GM12892 (cell line): ENCODE results near the gene PRKN.

Experiments
- DNase-seq: peaks from one replicate; pipeline ENCODE4 v3.0.0; 2011; ENCODE audit not compliant: insufficient read length
- FAIRE-seq: peaks from 2 replicates; lab custom pipeline; 2011; peaks lifted over from hg19 to GRCh38; lab: Jason Lieb, UNC
- POLR2A ChIP-seq: IDR thresholded peaks from 2 replicates; pipeline ENCODE4 v1.6.1; 2011; ENCODE audit warnings: low read depth, low read length, control low read depth
- POLR2AphosphoS5 ChIP-seq: IDR thresholded peaks from 2 replicates; pipeline ENCODE4 v1.6.1; 2011; ENCODE audit warnings: low read depth, low read length, control low read depth
- TAF1 ChIP-seq: IDR thresholded peaks from 2 replicates; pipeline ENCODE4 v1.6.1; 2011; ENCODE audit warnings: low read depth, mild to moderate bottlenecking, control low read depth, low read length, borderline replicate concordance

Gene PRKN

GRCh38 chr6:161941565-161941964 lies 786.0 kb downstream of the PRKN start:
- DNase-seq (no peak), FAIRE-seq (no peak)
- TF ChIP-seq POLR2AphosphoS5 (no peak), TAF1 (no peak), POLR2A (no peak)

DNA sequence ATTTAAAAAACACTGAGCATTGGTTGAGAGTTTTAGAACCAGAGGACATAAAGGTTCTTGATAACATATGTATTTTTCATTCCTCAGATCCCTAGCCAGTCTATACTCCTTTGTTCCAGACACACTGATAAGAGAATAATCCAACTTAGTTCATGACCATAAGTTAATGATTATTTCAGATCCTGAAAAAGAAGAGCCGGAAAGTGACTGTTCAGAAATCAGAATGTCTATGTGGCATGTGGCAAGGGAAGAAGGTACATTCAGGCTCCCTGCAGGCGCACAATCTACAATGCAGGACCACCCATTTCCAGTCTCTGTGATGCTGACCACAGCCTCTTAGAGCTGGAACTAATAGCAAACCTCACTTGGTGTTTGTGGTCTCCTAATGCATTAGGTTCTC lies 787.0 kb downstream of the PRKN start:
- no peak for TF ChIP-seq POLR2A
- no peak for TF ChIP-seq TAF1
- TF ChIP-seq POLR2AphosphoS5, result no peak
- DNase-seq, result no peak
- no peak for FAIRE-seq

DNA sequence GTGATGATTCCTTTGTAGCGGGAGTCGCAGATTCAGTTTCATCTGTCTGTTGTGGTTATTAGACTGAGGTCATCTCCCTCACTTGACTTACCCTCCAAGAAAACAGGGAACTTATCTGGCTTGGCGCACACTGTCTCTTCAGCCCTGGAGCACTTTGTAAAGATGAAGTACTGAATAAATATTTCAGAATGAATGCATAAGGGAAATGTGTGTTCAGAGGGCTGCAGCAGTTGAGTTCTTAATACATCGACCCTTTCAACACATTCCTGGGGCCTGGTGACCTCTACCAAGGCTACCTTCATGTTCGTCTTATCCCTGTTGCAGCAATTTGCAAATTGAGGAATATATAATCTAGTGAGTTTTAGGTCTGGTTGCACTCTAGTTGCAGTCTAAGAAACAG lies 801.2 kb downstream of the PRKN start:
- no peak for DNase-seq
- FAIRE-seq, result no peak
- TF ChIP-seq POLR2AphosphoS5, result no peak

GRCh38 chr6:161924516-161925116 lies 803.0 kb downstream of the PRKN start:
- TF ChIP-seq POLR2AphosphoS5 (no peak), POLR2A (no peak)
- no peak for FAIRE-seq
- DNase-seq, result no peak

GRCh38 chr6:161922631-161923119 lies 804.9 kb downstream of the PRKN start:
- FAIRE-seq (no peak), DNase-seq (no peak)
- no peak for TF ChIP-seq POLR2AphosphoS5
- no peak for TF ChIP-seq TAF1
- TF ChIP-seq POLR2A, result no peak

DNA sequence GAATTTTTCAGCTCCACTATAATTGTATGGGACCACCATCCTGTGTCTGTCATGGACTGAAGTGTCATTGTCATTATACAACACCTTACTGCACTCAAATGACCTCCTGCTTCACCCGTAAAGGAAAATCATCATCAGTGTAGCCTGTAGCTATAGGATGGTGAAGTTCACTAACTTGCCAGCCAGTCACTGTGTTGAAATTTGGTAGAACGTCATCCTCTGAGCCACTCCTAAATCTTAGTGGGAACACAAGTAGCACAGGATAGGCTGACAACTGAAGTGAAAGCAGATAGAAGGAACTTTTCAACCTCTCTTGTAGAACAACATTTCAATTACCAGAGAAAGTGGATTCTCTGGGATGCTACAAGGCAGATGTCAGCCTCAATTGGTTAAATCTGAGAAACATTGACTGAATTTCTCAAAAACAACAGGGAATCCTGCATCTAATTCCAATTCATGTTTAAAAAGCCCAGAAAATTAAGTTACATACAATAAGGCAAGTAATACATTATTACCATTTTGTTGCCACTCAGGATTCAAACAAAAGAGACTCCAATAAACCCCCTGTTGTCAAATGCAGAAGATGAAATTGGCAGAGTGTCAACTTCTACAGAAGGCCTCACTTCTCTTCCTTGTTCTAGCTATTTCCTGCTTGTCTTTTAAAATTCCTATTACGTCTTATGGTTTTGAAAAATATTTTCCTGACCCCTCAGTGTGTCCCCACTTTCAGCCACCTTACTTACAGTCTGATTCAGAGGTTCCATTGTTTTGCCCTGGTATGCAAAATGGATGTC lies 805.8 kb downstream of the PRKN start:
- DNase-seq (no peak), FAIRE-seq (no peak)
- TF ChIP-seq TAF1, result no peak
- TF ChIP-seq POLR2AphosphoS5, result no peak
- no peak for TF ChIP-seq POLR2A

DNA sequence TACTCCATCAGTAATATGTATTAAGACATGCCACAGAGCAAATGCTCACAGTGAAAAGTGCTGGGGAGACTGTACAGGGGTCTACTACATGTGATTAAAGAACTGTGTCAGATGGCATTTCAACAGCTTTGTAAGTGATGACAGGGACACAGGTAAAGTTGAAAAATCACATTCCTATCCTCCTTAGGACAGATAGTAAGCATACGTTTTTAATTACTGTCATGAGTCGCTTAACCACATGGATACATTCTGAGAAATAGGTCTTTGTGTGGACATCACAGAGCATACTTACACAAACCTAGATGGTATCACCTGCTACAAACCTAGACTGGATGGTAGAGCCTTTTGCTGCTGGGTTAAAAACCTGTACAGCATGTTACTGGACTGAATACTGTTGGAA lies 807.9 kb downstream of the PRKN start:
- DNase-seq (no peak), FAIRE-seq (no peak)
- no peak for TF ChIP-seq POLR2AphosphoS5
- no peak for TF ChIP-seq TAF1
- no peak for TF ChIP-seq POLR2A

DNA sequence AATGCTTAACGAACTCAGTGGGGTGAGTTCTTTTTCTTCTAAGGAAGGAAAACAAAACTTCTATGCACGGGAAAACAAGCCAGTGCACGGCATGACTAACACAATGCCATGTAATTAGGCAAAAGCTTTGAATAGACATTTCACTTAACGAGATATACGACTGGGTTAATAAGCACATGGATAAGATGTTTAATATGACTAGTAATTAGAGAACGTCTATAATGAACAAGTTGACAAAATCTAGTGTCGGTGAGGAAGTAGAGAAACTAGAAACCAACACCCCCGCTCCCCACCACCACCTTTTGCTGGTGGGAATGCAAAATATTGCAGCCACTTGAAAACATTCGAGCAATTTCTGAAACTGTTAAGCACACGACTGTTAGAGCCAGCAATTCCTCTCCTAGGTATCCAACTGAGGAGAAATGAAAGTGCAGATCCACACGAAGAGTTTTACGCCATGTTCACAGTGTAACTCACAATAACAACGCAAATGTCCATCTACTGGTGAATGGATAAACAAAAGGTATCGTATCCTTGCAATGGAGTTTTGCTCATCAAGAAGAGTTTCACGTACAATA lies 808.8 kb downstream of the PRKN start:
- FAIRE-seq, result no peak
- no peak for TF ChIP-seq POLR2AphosphoS5
- TF ChIP-seq TAF1, result no peak
- TF ChIP-seq POLR2A, result no peak
- no peak for DNase-seq

GRCh38 chr6:161918109-161918531 lies 809.4 kb downstream of the PRKN start:
- TF ChIP-seq TAF1 (no peak), POLR2A (no peak), POLR2AphosphoS5 (no peak)
- FAIRE-seq (no peak), DNase-seq (no peak)

GRCh38 chr6:161917645-161918044 lies 809.9 kb downstream of the PRKN start:
- no peak for TF ChIP-seq TAF1
- FAIRE-seq (no peak), DNase-seq (no peak)

DNA sequence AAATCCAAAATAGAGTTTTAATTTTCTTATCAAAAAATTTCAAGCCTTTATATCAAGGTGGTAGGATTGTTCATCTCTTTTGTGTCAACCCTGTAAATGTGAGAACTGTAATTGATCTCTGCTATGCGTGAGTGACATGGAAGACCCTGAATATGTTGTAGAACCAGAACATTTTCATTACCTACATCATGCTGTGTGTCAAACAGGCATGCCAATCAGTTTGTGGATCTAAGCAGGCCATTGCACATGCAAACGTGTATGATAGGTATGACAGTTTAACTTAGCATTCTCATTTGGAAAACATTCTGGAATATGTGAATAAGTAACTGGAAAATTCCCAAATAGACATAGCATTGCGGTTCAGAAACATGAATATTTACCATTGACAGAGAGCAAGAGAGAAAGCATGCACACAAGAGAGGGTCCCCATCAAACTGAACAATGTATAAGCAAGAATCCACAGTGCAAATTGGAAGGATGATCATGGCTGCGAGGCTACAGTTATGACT lies 812.1 kb downstream of the PRKN start:
- no peak for TF ChIP-seq TAF1
- no peak for TF ChIP-seq POLR2A
- TF ChIP-seq POLR2AphosphoS5, result no peak
- DNase-seq (no peak), FAIRE-seq (no peak)

DNA sequence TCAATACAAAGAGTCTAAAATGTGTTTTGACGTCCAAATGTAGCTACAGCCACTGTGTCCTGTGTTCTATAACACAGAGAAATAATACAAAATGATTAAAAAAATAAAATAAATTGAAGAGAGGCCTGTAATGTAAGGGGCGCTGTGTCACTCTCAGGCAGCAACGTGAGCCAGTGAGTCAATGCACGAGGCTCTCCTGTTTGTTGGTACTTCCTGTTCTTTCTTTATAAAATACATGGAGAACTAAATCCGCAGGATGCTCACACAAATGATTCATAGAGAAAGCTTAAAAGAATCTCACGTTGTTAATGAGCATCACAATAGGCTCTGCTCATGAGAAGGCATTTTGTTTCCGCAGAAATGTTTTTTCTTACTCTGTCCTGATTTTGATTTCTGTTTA lies 818.7 kb downstream of the PRKN start:
- no peak for TF ChIP-seq TAF1
- no peak for TF ChIP-seq POLR2AphosphoS5
- TF ChIP-seq POLR2A, result no peak
- DNase-seq (no peak), FAIRE-seq (no peak)
